ENCODE data around the gene OLFM2. TPM values are rescaled to one million over a fixed set of nuclear protein-coding genes. Genes with fewer than 3 reads are reported as not detected.

The OLFM2 gene
- total RNA-seq, 1 donor from 2014 or later: 33.1 TPM

DNA sequence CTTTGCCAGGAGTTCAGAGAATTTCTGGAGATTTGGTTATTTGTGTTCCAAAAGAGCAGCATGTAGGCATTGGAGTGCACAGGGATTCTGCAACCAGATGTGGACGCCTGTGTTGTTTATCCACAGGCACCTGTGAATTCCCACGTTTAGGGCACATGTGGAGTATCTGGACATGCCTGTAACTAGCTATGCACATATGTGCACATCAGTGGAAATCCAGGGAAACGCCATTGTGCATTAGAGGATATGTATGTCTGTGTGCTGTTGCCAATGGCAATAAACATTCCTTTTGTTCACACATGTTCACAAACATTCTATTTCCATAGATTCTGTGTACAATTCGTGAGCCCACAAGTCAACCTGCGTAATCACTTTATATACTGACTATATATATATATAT lies 34.7 kb downstream of the OLFM2 start:
- Mint-ChIP-seq H3K9me3 (no peaks in the 10 kb centered on the region), H3K4me1 (ENCODE audit: unreplicated experiment) (no peaks in the 10 kb centered on the region), H3K4me3 (no peak overlapping the region), H3K36me3 (peaks cover under 1% of the 10 kb centered on the region), H3K27ac (no peak overlapping the region), H3K27me3 (no peaks in the 10 kb centered on the region)
- TF ChIP-seq, protein P1, sequence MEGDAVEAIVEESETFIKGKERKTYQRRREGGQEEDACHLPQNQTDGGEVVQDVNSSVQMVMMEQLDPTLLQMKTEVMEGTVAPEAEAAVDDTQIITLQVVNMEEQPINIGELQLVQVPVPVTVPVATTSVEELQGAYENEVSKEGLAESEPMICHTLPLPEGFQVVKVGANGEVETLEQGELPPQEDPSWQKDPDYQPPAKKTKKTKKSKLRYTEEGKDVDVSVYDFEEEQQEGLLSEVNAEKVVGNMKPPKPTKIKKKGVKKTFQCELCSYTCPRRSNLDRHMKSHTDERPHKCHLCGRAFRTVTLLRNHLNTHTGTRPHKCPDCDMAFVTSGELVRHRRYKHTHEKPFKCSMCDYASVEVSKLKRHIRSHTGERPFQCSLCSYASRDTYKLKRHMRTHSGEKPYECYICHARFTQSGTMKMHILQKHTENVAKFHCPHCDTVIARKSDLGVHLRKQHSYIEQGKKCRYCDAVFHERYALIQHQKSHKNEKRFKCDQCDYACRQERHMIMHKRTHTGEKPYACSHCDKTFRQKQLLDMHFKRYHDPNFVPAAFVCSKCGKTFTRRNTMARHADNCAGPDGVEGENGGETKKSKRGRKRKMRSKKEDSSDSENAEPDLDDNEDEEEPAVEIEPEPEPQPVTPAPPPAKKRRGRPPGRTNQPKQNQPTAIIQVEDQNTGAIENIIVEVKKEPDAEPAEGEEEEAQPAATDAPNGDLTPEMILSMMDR (conservative IDR thresholded peaks at IDR 0.05): no peak
- no peak for DNase-seq (ENCODE audit: extremely low spot score, unreplicated experiment)

DNA sequence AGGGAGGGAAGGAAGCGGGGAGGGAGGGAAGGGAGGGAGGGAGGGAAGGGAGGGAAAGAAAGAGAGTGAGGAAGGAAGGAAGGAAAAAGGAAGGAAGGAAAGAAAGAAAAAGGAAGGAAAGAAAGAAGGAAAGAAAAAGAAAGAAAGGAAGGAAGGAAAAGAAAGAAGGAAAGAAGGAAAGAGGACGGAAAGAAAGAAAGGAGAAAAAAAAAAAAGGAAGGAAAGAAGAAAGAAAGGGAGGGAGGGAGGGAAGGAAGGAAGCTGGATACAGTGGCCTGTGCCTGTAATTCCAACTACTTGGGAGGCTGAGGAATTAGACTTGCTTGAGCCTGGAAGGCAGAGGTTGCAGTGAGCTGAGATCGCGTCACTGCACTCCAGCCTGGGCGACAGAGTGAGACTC lies 35.3 kb downstream of the OLFM2 start:
- no peaks in the 10 kb centered on the region for H3K9me3 Mint-ChIP-seq
- no peak for DNase-seq (ENCODE audit: extremely low spot score, unreplicated experiment)
- H3K36me3 Mint-ChIP-seq: peaks cover 4% of the 10 kb centered on the region
- no peak overlapping the region for H3K27ac Mint-ChIP-seq
- H3K27me3 Mint-ChIP-seq: no peaks in the 10 kb centered on the region
- H3K4me1 Mint-ChIP-seq (ENCODE audit: unreplicated experiment): no peaks in the 10 kb centered on the region
- TF ChIP-seq, protein P1 (conservative IDR thresholded peaks at IDR 0.05): no peak
- no peak overlapping the region for H3K4me3 Mint-ChIP-seq

DNA sequence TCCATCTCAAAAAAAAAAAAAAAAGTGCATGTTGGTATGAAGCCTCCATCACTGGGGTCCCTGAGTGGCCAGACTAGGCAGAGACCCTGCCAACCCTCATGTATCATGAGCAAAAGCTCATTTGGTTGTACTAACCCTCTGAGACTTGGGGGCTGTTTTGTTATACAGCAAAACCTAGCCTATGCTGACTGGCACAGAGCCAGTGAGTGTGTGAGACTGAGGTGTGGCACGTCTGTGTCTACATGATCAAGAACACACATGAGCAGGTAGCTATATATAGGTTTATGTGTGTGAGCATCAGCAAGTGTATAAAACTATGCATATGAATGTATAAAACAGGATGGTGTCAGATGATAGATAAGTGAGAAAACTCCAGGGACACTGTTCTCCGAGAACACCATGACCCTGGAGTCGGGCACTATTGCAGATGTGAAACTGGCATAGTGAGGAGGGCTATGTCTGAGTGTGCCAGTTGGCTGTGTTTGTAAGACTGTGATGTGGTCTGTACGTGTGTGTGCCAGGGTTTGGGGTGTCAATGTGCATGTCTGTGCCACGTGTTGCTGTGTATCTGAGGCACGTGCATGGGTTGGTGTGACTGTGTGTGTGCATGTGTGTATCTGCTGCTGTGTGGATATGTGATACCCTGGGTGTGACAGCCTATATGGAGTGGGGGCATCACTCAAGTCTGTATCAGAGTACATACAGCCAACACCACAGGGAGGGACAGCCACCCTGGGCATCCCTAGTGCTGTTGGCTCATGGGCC lies 44.5 kb downstream of the OLFM2 start:
- Mint-ChIP-seq H3K36me3 (peaks cover 4% of the 10 kb centered on the region), H3K9me3 (no peaks in the 10 kb centered on the region), H3K27ac (no peak overlapping the region), H3K4me1 (ENCODE audit: unreplicated experiment) (no peaks in the 10 kb centered on the region), H3K27me3 (no peaks in the 10 kb centered on the region), H3K4me3 (no peak overlapping the region)
- DNase-seq (ENCODE audit: extremely low spot score, unreplicated experiment): no peak
- TF ChIP-seq, protein P1 (conservative IDR thresholded peaks at IDR 0.05): no peak

DNA sequence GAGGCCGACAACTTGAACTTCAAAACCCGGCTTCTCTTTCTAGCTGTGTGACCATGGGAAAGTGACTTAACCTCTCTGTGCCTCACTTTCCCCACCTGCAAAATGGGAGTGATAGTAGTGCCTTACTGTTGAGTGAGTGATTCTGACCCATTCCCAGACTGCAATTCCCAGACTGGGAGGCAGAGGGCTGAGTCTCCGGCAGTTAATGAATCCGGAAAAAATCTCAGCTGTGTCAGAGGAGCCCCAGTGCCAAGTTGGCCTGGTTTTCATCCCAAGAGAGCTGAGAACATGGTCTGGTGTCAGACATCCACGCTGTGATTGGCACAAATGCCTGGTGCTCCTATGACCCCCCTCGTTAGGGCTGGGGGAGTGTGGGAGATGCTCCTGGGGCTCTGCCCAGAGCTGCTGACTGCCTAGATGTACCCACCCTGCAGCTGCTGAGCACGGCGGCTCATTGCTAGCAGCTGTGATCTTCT lies 51.2 kb downstream of the OLFM2 start:
- Mint-ChIP-seq H3K9me3 (no peaks in the 10 kb centered on the region), H3K4me1 (ENCODE audit: unreplicated experiment) (no peaks in the 10 kb centered on the region), H3K27me3 (no peaks in the 10 kb centered on the region), H3K36me3 (no peaks in the 10 kb centered on the region), H3K4me3 (no peak overlapping the region), H3K27ac (no peak overlapping the region)
- TF ChIP-seq, protein P1 (conservative IDR thresholded peaks at IDR 0.05): no peak
- DNase-seq (ENCODE audit: extremely low spot score, unreplicated experiment): no peak

DNA sequence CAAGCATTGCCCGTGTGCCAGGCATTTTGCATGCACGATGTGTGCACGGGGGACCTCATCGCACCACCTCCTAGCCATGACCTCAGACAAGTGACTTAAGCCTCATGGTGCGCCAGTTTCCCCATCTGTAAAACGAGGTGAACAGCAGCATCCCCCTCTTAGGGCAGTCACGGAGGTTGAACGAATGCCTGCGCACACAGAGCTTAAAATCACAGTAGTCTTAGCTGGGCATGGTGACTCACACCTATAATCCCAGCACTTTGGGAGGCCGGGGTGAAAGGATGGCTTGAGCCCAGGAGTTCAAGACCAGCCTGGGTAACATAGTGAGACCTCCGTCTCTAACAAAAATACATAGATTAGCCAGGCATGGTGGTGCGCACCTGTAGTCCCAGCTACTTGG lies 52.6 kb downstream of the OLFM2 start:
- H3K4me1 Mint-ChIP-seq (ENCODE audit: unreplicated experiment): no peaks in the 10 kb centered on the region
- no peak overlapping the region for H3K27ac Mint-ChIP-seq
- no peaks in the 10 kb centered on the region for H3K9me3 Mint-ChIP-seq
- DNase-seq (ENCODE audit: extremely low spot score, unreplicated experiment): no peak
- H3K27me3 Mint-ChIP-seq: no peaks in the 10 kb centered on the region
- no peak overlapping the region for H3K4me3 Mint-ChIP-seq
- TF ChIP-seq, protein P1 (conservative IDR thresholded peaks at IDR 0.05): no peak
- H3K36me3 Mint-ChIP-seq: no peaks in the 10 kb centered on the region

Measured in type B pancreatic cell (in vitro differentiated cells).